Endodermal cell (in vitro differentiated cells): ENCODE results near the gene CPA4. TPM values are rescaled to one million over a fixed set of nuclear protein-coding genes. Genes with fewer than 3 reads are reported as not detected.

ENCODE experiments used
- DNase-seq: peaks from one replicate; pipeline ENCODE4 v3.0.0-alpha.2; 2017
- H3K27ac ChIP-seq: 2 replicates; pipeline ENCODE4 v1.5.1; 2013; ENCODE audit warnings: mild to moderate bottlenecking, low read depth, low read length, moderate library complexity
- H3K27me3 ChIP-seq: 2 replicates; pipeline ENCODE4 v1.6.1; 2013; ENCODE audit warnings: mild to moderate bottlenecking, low read length, moderate library complexity; ENCODE audit not compliant: insufficient read depth, control insufficient read depth, poor library complexity, severe bottlenecking
- H3K36me3 ChIP-seq: 2 replicates; pipeline ENCODE4 v1.7.0; 2013; ENCODE audit warnings: mild to moderate bottlenecking, low read length, moderate library complexity; ENCODE audit not compliant: control insufficient read depth, insufficient read depth
- H3K4me1 ChIP-seq: one replicate; pipeline ENCODE4 v1.7.0; 2013; ENCODE audit warnings: low read length; ENCODE audit not compliant: control insufficient read depth, insufficient read depth
- H3K4me3 ChIP-seq: 2 replicates; pipeline ENCODE4 v1.5.1; 2013; ENCODE audit warnings: mild to moderate bottlenecking, low read length, moderate library complexity
- H3K9ac ChIP-seq: 2 replicates; pipeline ENCODE4 v1.6.1; 2013; ENCODE audit warnings: mild to moderate bottlenecking, low read length, moderate library complexity; ENCODE audit not compliant: poor library complexity, severe bottlenecking; ENCODE audit errors: extremely low read depth
- H3K9me3 ChIP-seq: 2 replicates; pipeline ENCODE4 v1.6.1; 2013; ENCODE audit warnings: mild to moderate bottlenecking, low read length, moderate library complexity; ENCODE audit not compliant: control insufficient read depth
- H3K27ac Mint-ChIP-seq: 2 replicates; pipeline ENCODE4 v1.8.0; 2020; ENCODE audit warnings: mixed read lengths
- H3K27me3 Mint-ChIP-seq: 2 replicates; pipeline ENCODE4 v1.8.0; 2021; ENCODE audit warnings: mild to moderate bottlenecking, mixed read lengths; ENCODE audit not compliant: insufficient read depth
- H3K36me3 Mint-ChIP-seq: 2 replicates; pipeline ENCODE4 v1.8.0; 2020; ENCODE audit warnings: low read depth, mixed read lengths
- H3K4me1 Mint-ChIP-seq: 2 replicates; pipeline ENCODE4 v1.8.0; 2020; ENCODE audit warnings: mixed read lengths
- H3K4me3 Mint-ChIP-seq: 2 replicates; pipeline ENCODE4 v1.8.0; 2020; ENCODE audit warnings: mild to moderate bottlenecking, moderate library complexity, mixed read lengths
- H3K9me3 Mint-ChIP-seq: 2 replicates; pipeline ENCODE4 v1.8.0; 2020; ENCODE audit warnings: mild to moderate bottlenecking, mixed read lengths
- WGBS, 2 experiments: methylation state at CpG; one replicate each; pipeline versions ENCODE4 v1.1.5 to v1.1.7; 2013; ENCODE audit warnings: missing lambda C conversion rate in 2 of 2, mixed read lengths in 1 of 2; ENCODE audit not compliant: insufficient coverage in 1 of 2, insufficient read length in 1 of 2; 5-methylcytosine and 5-hydroxymethylcytosine counted together
- total RNA-seq, 2 donors: library from RNA; stranded (reverse); fragmentation: NEBNext Ultra II Directional in 1 of 2; extraction: Animal tissue kit (Norgen Biotek cat#: 25700) in 1 of 2; gene quantifications; 2 replicates in 1 of 2; 3 replicates in 1 of 2; pipeline ENCODE4 v1.2.1, GENCODE V29; 2021
- TF ChIP-seq, protein P1 (sequence below): fragments of 200-600 bp; sonication (generic); conservative IDR thresholded peaks from 2 replicates; pipeline ENCODE4 v1.5.0; 2021; ENCODE audit warnings: antibody characterized with exemption, mild to moderate bottlenecking

CPA4 gene
- total RNA-seq, 2 donors from 2014 or later: not detected

DNA sequence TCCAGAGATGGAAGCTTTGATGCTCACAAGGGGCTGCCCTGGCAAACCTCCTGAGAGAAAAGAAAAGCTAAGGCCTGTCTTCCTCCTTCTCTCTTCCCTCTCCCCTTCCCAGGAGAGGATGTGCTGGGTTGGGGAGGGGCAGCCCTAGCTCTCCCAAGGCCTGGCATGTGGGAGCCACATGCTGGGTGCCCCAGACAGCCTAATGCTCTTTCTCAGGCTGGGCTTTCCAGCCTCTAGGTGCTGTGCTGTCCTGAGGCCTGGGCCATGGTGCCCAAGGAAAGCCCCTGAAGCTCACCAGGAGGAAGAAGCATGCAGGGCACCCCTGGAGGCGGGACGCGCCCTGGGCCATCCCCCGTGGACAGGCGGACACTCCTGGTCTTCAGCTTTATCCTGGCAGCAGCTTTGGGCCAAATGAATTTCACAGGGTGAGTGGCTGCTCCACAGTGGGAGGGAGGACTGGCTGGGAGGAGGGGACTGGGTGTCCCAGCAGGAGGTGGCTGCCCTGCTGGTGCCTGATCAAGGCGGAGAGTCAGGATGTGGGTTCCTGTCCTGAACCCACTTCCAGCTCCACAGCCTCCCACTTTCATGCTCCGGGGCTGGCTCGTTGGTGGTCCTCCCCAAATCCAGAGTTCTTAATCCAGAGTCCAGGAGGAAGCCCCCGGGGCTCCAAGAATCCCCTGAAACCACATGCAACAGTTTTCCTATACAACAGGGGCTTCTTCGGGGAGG, 53.4 kb downstream of the CPA4 start:
- TF ChIP-seq, protein P1, sequence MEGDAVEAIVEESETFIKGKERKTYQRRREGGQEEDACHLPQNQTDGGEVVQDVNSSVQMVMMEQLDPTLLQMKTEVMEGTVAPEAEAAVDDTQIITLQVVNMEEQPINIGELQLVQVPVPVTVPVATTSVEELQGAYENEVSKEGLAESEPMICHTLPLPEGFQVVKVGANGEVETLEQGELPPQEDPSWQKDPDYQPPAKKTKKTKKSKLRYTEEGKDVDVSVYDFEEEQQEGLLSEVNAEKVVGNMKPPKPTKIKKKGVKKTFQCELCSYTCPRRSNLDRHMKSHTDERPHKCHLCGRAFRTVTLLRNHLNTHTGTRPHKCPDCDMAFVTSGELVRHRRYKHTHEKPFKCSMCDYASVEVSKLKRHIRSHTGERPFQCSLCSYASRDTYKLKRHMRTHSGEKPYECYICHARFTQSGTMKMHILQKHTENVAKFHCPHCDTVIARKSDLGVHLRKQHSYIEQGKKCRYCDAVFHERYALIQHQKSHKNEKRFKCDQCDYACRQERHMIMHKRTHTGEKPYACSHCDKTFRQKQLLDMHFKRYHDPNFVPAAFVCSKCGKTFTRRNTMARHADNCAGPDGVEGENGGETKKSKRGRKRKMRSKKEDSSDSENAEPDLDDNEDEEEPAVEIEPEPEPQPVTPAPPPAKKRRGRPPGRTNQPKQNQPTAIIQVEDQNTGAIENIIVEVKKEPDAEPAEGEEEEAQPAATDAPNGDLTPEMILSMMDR: no peak
- Histone ChIP-seq H3K4me1 (peaks cover 5% of the 10 kb centered on the region), H3K27me3 (peaks cover under 1% of the 10 kb centered on the region), H3K36me3 (no peaks in the 10 kb centered on the region), H3K4me3 (no peak overlapping the region), H3K9ac (no peak overlapping the region), H3K9me3 (no peaks in the 10 kb centered on the region), H3K27ac (peak overlapping the region; percentile 82)
- H3K9me3 Mint-ChIP-seq: no peaks in the 10 kb centered on the region
- WGBS, 2 experiments: 58 to 89% methylated on average over 2 to 10 of the region's 10 CpGs
- H3K27me3 Mint-ChIP-seq: peaks cover 9% of the 10 kb centered on the region
- H3K4me3 Mint-ChIP-seq: no peak overlapping the region
- DNase-seq: no peak
- H3K36me3 Mint-ChIP-seq: no peaks in the 10 kb centered on the region
- peaks cover 23% of the 10 kb centered on the region for H3K4me1 Mint-ChIP-seq
- H3K27ac Mint-ChIP-seq: no peak overlapping the region

DNA sequence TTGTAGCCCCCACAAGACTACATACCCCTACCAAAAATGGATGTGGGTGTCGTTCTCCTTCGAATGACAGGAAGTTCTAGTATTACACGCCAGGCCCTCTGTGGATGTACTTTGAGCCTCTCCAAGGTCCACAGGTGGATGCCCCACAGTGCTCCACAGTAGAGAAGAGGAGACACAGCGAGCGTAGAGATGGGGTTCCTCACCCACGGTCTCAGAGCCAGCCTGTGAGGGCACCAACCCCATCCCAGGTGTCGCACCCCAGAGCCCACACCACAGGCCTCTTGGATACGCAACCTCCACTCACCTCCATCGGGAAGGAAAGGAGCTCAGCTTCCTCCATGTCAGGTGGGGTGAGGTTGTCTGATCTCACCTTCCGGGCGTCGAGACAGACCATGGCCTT, 54.0 kb downstream of the CPA4 start:
- no peak overlapping the region for H3K27ac ChIP-seq
- WGBS, 2 experiments: 89 to 100% methylated on average over 6 to 12 of the region's 12 CpGs
- TF ChIP-seq, protein P1: no peak
- Mint-ChIP-seq H3K27me3 (peaks cover 11% of the 10 kb centered on the region), H3K36me3 (no peaks in the 10 kb centered on the region), H3K9me3 (no peaks in the 10 kb centered on the region), H3K4me3 (no peak overlapping the region), H3K27ac (no peak overlapping the region), H3K4me1 (peaks cover 28% of the 10 kb centered on the region)
- peaks cover 5% of the 10 kb centered on the region for H3K4me1 ChIP-seq
- no peak overlapping the region for H3K4me3 ChIP-seq
- no peak for DNase-seq
- no peak overlapping the region for H3K9ac ChIP-seq
- no peaks in the 10 kb centered on the region for H3K36me3 ChIP-seq
- H3K27me3 ChIP-seq: peaks cover 6% of the 10 kb centered on the region
- H3K9me3 ChIP-seq: no peaks in the 10 kb centered on the region

DNA sequence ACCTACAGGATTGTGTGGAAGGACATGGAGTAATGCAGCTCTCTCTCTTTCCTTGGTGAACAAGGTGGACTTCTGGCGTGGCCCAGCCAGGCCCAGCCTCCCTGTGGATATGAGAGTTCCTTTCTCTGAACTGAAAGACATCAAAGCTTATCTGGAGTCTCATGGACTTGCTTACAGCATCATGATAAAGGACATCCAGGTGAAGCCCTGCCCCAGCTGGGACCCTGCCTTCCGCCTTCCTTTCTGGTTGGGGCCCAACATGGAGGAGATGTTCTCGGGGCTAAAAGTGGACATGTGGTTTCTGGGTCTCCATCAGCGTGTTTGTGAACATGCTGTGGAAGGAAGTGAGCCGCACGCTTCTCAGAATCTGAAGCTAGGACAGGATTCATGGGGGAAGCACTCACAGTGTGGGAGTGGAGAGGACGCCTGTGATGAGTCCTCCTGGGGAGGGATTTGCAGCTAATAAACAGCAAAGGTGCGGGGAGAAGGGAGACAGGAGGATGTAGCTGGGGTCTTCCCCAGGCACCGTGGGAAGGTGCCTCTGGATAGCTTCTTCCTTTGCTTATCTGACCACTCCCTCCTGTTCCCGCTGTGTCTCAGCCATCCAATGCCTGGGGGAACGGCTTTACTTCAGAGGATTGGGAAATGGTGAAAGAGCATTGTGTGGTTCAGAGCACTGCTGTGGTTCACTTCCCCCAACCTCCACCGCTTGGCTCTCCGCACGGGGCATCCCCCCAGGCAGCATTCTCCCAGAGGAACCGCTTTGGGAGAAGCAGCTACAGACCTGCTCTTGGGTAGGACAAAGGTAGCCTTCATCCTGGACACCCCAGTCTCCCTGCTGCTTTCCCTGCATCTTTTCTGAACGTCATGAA, 57.2 kb downstream of the CPA4 start:
- Histone ChIP-seq H3K27me3 (peaks cover 6% of the 10 kb centered on the region), H3K9me3 (no peaks in the 10 kb centered on the region), H3K36me3 (no peaks in the 10 kb centered on the region), H3K4me1 (peaks cover 5% of the 10 kb centered on the region), H3K4me3 (no peak overlapping the region), H3K27ac (peak overlapping the region; percentile 97), H3K9ac (no peak overlapping the region)
- Mint-ChIP-seq H3K4me1 (peaks cover 29% of the 10 kb centered on the region), H3K9me3 (no peaks in the 10 kb centered on the region), H3K36me3 (no peaks in the 10 kb centered on the region), H3K4me3 (no peak overlapping the region), H3K27me3 (peaks cover 11% of the 10 kb centered on the region), H3K27ac (no peak overlapping the region)
- TF ChIP-seq, protein P1: no peak
- peak; percentile 71 for DNase-seq
- WGBS, 2 experiments: 67 to 70% methylated on average over 11 to 16 of the region's 16 CpGs
